HepG2 (cell line): ENCODE results near the gene PTMA. TPM values are rescaled to one million over a fixed set of nuclear protein-coding genes. Genes with fewer than 3 reads are reported as not detected.

Experiments used
- ATAC-seq: fragments of 200-7000 bp; cut with Tn5 transposase; 3 replicates; pipeline ENCODE4 v1.9.1; 2020; ENCODE audit warnings: mild to moderate bottlenecking, moderate library complexity
- BruUV-seq: library from RNA; stranded (reverse); fragments of 400-500 nt; replicated peaks from 2 replicates; lab custom pipeline; 2021; lab: Mats Ljungman, UMichigan
- CTCF ChIA-PET: fragments of 300-600 bp; formaldehyde crosslinking; extraction: SDS; loops from one replicate; lab custom pipeline; 2021; ENCODE audit warnings: low total read pairs, inconsistent platforms, low intra/inter-chr PET ratio; lab: Yijun Ruan, JAX
- POLR2A ChIA-PET: fragments of 350-600 bp; sonication (Branson Sonifier 250); formaldehyde crosslinking; loops from one replicate; lab custom pipeline; 2020; ENCODE audit warnings: antibody characterized with exemption, inconsistent platforms; lab: Yijun Ruan, JAX
- DNase-seq: peaks from one replicate; pipeline ENCODE4 v3.0.0-alpha.2; 2015; ENCODE audit warnings: low spot score
- FAIRE-seq: peaks from 3 replicates; lab custom pipeline; 2011; peaks lifted over from hg19 to GRCh38; lab: Jason Lieb, UNC
- H2AFZ ChIP-seq: one replicate; pipeline ENCODE4 v1.6.1; 2011; ENCODE audit warnings: low read length, inconsistent platforms
- H3K27ac ChIP-seq: fragments of 300-600 bp; 3 replicates; pipeline ENCODE4 v1.8.0; 2011; ENCODE audit warnings: mixed run types, mild to moderate bottlenecking, mixed read lengths, low read length, inconsistent platforms; ENCODE audit not compliant: insufficient read depth; ENCODE audit errors: extremely low read length
- H3K27me3 ChIP-seq, 2 experiments: fragments of 200-600 bp in 1 of 2; 2 replicates in 1 of 2; 3 replicates in 1 of 2; pipeline versions ENCODE4 v1.6.0 to v1.8.0; 2011; ENCODE audit warnings: low read length in 2 of 2, mild to moderate bottlenecking in 2 of 2, moderate library complexity in 2 of 2, inconsistent platforms in 1 of 2; ENCODE audit not compliant: insufficient read depth in 2 of 2, control insufficient read depth in 1 of 2
- H3K36me3 ChIP-seq, 2 experiments: fragments of 200-600 bp in 1 of 2; replicated peaks in 1 of 2; 2 replicates in 1 of 2; 3 replicates in 1 of 2; pipeline versions ENCODE4 v1.5.1 to v1.8.0; 2011; ENCODE audit warnings: low read length in 2 of 2, inconsistent platforms in 1 of 2; ENCODE audit not compliant: insufficient read depth in 2 of 2, control insufficient read depth in 1 of 2
- H3K4me1 ChIP-seq: 2 replicates; pipeline ENCODE4 v1.5.1; 2012; ENCODE audit warnings: low read length, inconsistent platforms; ENCODE audit not compliant: insufficient read depth
- H3K4me2 ChIP-seq: 2 replicates; pipeline ENCODE4 v1.6.0; 2011; ENCODE audit warnings: low read depth, low read length, inconsistent platforms
- H3K4me3 ChIP-seq, 3 experiments: fragments of 200-600 bp in 1 of 3; sonication (generic), shearing (Covaris generic) in 1 of 3; replicated peaks in 1 of 3; 2 replicates each; pipeline ENCODE4 v1.5.1; 2011 to 2016; ENCODE audit warnings: low read length in 3 of 3, inconsistent platforms in 2 of 3, low read depth in 2 of 3, mild to moderate bottlenecking in 2 of 3, control low read depth in 1 of 3, mixed read lengths in 1 of 3; ENCODE audit not compliant: insufficient read depth in 1 of 3
- H3K79me2 ChIP-seq: one replicate; pipeline ENCODE4 v1.6.1; 2011; ENCODE audit warnings: low read length, inconsistent platforms; ENCODE audit not compliant: insufficient read depth
- H3K9ac ChIP-seq: 2 replicates; pipeline ENCODE4 v1.6.0; 2011; ENCODE audit warnings: mild to moderate bottlenecking, low read depth, low read length, inconsistent platforms; ENCODE audit not compliant: insufficient read depth
- H3K9me3 ChIP-seq: 2 replicates; pipeline ENCODE4 v1.5.1; 2012; ENCODE audit warnings: mild to moderate bottlenecking, low read length
- H4K20me1 ChIP-seq: 2 replicates; pipeline ENCODE4 v1.6.0; 2011; ENCODE audit warnings: inconsistent platforms, mild to moderate bottlenecking, low read length, moderate library complexity; ENCODE audit not compliant: insufficient read depth
- JUN ChIP-seq: sonication (generic); formaldehyde crosslinking; IDR thresholded peaks from 2 replicates; pipeline ENCODE4 v1.4.0; 2020; ENCODE audit warnings: mild to moderate bottlenecking, missing genetic modification reagents
- NFATC3 ChIP-seq: sonication (generic); formaldehyde crosslinking; IDR thresholded peaks from 2 replicates; pipeline ENCODE4 v1.5.1; 2020; ENCODE audit warnings: mild to moderate bottlenecking, missing genetic modification reagents
- PAX8 ChIP-seq: sonication (generic); formaldehyde crosslinking; IDR thresholded peaks from 2 replicates; pipeline ENCODE4 v1.8.0; 2022; ENCODE audit warnings: mild to moderate bottlenecking, missing genetic modification reagents, borderline replicate concordance
- SRSF1 ChIP-seq: fragments of 200-400 bp; formaldehyde crosslinking; optimal IDR thresholded peaks from 2 replicates; pipeline ENCODE3; 2017; ENCODE audit warnings: mild to moderate bottlenecking, low read depth, low read length, moderate library complexity
- ZKSCAN1 ChIP-seq: fragments of 150-350 bp; IDR thresholded peaks from 2 replicates; pipeline ENCODE4 v1.6.1; 2014; ENCODE audit warnings: low read length
- ZNF776 ChIP-seq: sonication (generic); formaldehyde crosslinking; IDR thresholded peaks from 2 replicates; pipeline ENCODE4 v1.4.0; 2020; ENCODE audit warnings: mild to moderate bottlenecking, missing genetic modification reagents
- ZSCAN31 ChIP-seq: sonication (generic); formaldehyde crosslinking; IDR thresholded peaks from 2 replicates; pipeline ENCODE4 v1.5.0; 2020; ENCODE audit warnings: low read depth, mild to moderate bottlenecking, missing genetic modification reagents
- WGBS: methylation state at CpG from one replicate; pipeline ENCODE4 v1.1.6; 2017; ENCODE audit warnings: low lambda C conversion rate; 5-methylcytosine and 5-hydroxymethylcytosine counted together
- in situ Hi-C: cut with HindIII; loops from 2 replicates; pipeline ENCODE4 v1.10.0; 2017; ENCODE audit warnings: low pct_unique_long_range_greater_than_20kb; ENCODE audit not compliant: extremely low pct_ligation_motif_present
- intact Hi-C: fragments of 100-400 bp; cut with micrococcal nuclease; formaldehyde crosslinking; loops from one replicate; pipeline ENCODE4 v1.10.0; 2022; ENCODE audit not compliant: unreplicated experiment
- polyA plus RNA-seq, 8 experiments: library from polyadenylated mRNA; depleted of rRNA in 3 of 8; stranded (reverse) in 7 of 8; unstranded in 1 of 8; fragments of >200 nt; fragmentation: Illumina TruSeq in 4 of 8; extraction: Trizol in 4 of 8; gene quantifications; 2 replicates each; pipeline versions ENCODE4 v1.2.1 to v1.2.3, GENCODE V29; 2011 to 2016; ENCODE audit warnings: low read depth in 4 of 8, missing spikeins in 1 of 8, mixed read lengths in 1 of 8; ENCODE audit not compliant: insufficient read depth in 1 of 8
- total RNA-seq, 5 experiments: library from RNA; depleted of rRNA; stranded (reverse); fragments of >200 nt; fragmentation: Illumina TruSeq; extraction: Trizol; gene quantifications; 2 replicates each; pipeline ENCODE4 v1.2.3, GENCODE V29; 2016; ENCODE audit warnings: low read depth in 1 of 5
- TF ChIP-seq, protein P1 (sequence below): sonication (generic); formaldehyde crosslinking; IDR thresholded peaks from 2 replicates; pipeline ENCODE4 v1.4.0; 2020; ENCODE audit warnings: mild to moderate bottlenecking, missing genetic modification reagents

The PTMA gene
- total and polyA plus RNA-seq, 2 of the 13 experiments (the other 11 are each of a cell fraction or from before 2014, with no cell fraction given), result 190 to 1,086 TPM

DNA sequence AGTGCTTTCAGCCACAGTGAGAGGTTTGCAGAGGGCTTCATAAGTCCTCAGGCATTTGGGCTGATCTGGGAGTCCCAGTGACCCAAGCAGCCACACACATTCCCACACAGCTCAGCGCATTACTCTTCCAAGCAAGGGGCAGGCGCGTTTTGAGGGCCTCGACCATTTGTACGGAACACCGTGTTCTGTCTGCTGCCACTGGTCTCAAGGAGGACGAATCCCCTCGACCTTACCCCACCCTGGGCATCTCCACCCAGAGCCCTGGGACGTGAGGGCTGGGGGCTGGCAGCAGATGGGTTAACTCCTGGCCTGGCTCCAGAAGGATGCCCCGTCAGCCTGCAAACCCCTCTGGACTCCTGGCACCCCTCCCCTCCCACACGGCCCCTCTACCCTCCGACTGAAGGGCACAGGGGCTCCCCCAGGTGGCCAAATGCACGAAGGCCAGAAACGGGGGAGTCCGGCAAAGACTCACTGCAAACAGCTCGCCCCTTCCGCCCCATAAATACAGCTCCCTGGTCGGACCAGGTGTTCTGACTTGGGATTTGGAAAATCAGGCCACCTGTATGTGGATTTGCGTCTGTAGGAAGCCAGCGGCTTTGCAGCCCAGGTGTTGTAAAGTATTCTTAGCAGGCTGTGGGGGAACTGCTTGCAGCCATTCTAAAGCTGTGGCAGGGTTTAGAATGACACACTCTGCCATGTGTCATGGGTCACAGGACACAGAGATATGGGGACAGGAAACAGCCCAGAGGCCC, 33.6 kb upstream of the PTMA start (continued):
- no peak for TF ChIP-seq PAX8 (CRISPR knock-in tag)
- no peak for TF ChIP-seq SRSF1
- no peak for TF ChIP-seq ZSCAN31 (CRISPR knock-in tag)
- no peak for TF ChIP-seq ZKSCAN1
- TF ChIP-seq NFATC3 (CRISPR knock-in tag), result no peak

GRCh38 chr2:231676243-231676642, 32.1 kb upstream of the PTMA start:
- ChIA-PET POLR2A (interaction anchor here (1.7 to 2.2 kb wide), 3 partner anchors 38 to 63 kb away, joined by 5 to 26 read pairs (median 13); no protein-coding TSS in a partner anchor), CTCF (interaction anchor here (2.2 to 2.7 kb wide), 3 partner anchors 36 to 63 kb away, joined by 5 to 82 read pairs (median 12); no protein-coding TSS in a partner anchor)
- Histone ChIP-seq H3K27ac (no peak overlapping the region), H3K27me3 (peaks cover 0 to 4% of the 10 kb centered on the region in 2 experiments; a peak in 1 of 5 replicates), H3K9me3 (no peaks in the 10 kb centered on the region), H4K20me1 (no peaks in the 10 kb centered on the region), H3K9ac (no peak overlapping the region), H2AFZ (no peak overlapping the region), H3K4me3 (no peak overlapping the region), H3K4me1 (peaks cover 72% of the 10 kb centered on the region), H3K36me3 (no peaks in the 10 kb centered on the region), H3K4me2 (no peak overlapping the region), H3K79me2 (no peaks in the 10 kb centered on the region)
- WGBS, result 36% methylated on average over 5 of the region's 6 CpGs
- FAIRE-seq (no peak), ATAC-seq (no peak), DNase-seq (no peak)
- BruUV-seq, result no TSS peak
- intact Hi-C loops, result loop anchor here (2.0 kb wide), 1 partner anchor 111 kb away; the partner anchor contains the start of gene COPS7B
- TF ChIP-seq JUN (CRISPR knock-in tag) (no peak), ZNF776 (CRISPR knock-in tag) (peak; percentile 25; the same call in 1 of the 2 replicates)
- TF ChIP-seq, protein P1, sequence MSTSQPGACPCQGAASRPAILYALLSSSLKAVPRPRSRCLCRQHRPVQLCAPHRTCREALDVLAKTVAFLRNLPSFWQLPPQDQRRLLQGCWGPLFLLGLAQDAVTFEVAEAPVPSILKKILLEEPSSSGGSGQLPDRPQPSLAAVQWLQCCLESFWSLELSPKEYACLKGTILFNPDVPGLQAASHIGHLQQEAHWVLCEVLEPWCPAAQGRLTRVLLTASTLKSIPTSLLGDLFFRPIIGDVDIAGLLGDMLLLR, result 0 out of 2 replicates have a peak, but pooled peaks have one; percentile 33
- in situ Hi-C loops, result loop anchor here (5.0 kb wide), 1 partner anchor 36 kb away; no protein-coding TSS in a partner anchor
